ENCODE results near the gene IER2.

The IER2 gene

DNA sequence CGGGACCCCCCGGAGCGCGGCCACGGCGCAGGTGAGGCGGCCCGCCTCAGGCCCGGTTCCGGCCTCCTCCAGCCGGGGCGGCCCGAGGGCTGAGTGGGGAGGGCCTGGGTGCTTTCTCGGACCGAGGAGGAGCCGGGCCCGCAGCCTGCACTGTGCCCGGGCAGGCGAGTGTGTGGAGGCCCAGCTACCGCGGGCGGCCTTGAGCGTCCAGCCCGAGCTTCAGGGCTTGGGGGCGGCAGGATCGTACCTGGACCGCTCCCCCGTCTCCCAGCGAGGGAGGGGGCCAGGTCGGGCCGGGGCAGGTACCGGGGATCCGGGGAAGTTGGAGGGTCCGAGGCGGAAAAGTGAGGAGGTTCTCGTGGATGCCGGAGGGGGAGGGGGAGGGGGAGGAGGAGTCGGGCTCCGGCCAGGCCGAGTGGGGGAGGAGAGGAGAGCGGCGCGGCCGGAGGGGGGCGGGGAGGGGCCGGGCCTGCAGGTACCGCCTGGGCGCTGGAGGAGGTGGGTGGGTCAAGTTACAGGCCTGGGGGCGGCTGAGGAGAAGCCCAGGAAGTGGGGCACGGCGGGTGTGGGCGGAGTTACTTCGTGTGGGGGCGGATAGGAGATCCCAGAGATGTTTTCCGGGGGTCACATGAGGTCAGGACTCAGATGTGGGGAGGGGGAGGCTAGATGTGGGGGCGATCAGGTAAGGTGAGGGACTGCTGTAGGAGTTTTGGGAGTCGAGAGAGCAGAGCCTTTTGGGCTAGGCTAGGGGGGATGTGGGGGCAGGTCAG, 31.6 kb upstream of the IER2 start:
- no peak for DNase-seq (ENCODE audit: low spot score)

DNA sequence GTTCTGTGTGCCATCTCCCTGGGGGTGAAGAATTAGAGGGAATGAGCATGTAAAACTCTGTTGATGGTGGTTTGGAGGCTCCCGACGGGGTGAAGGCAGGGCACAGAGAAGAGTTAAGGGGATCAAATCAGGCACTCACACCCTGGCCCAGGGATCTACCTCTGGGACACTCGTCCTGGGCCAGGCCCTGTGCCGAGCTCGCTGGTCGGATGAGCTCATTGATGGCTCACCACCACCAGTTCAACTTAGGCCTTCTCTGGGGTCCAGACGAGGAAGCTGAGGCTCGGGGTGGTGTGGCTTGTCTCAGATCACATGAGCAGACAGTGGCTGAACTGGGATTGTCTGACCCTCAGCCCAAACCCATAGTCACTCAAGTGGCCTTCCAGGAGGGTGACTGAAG, 30.6 kb upstream of the IER2 start:
- DNase-seq (ENCODE audit: low spot score), result no peak

DNA sequence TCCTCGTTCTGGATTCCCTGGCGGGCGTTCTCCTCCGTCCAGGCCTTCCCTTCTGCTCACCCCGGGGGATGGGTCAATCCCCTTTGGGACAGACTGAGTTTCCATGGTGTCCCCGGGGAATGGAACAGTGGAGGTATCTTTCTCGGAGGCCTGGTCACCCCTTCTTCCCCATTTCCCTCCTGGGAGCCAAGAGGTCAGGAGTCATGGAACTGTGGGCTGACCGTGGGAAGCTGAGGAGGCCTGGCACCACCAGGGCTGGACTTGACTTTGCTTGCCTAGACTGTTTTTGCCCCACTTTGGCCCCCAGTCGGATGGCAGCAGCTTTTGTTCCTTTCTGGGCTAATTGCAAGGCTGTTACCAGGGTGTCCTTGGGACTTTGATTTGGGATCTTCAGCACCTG, 30.2 kb upstream of the IER2 start:
- DNase-seq (ENCODE audit: low spot score), result no peak

DNA sequence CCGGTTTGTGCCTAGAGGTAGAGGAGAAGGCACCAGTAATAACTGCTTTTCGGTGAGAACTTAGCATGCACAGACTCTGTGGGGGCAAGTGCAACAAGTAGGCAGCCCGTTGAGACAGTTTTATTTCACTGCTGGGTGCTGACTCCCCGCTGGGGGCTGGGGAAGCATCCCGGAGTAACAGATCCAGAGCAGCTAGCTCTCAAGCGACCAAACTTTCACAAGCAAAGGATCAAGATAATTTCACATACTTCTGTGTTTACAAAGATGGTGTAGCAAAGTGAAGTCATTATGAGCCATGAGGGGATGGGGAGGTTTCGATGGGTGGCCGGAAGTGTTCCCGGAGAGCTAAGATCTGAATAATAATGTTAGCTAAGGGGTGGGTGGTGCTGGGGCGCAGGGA, 29.4 kb upstream of the IER2 start:
- DNase-seq (ENCODE audit: low spot score), result no peak

DNA sequence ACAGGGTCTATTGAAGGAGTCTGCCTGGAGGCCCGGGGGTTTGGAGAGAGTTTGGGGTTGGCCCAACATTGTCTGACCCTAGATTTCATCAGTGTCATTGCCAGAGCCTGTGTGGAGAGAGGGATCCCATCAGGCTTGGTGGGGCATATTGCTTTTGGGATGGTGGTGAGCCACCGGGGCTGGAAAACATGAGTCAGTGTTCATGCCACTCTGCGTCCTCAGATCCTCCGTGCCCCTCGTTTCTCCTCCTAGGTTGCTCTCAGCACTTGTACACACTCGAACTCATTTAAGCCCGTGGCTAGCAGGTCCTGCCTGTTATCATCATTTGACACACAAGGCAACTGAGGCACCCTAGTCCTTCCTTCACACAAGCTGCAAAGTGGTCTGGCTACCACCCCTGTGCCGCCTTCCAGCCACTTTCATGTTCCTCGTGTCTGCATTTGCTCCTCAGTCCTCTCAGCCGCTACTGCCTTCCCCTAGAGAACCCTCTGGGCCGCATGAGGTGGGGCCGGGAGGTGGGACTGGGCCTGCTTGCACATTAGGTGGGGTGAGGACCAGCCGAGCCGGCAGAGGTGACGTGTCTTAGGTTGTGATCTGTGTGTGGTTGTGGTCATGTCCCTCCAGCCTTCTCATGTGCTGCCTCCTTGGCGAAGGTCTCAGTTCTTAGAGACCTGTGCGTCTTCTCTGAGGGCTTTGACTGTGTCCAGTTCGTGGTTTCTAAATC, 28.5 kb upstream of the IER2 start:
- DNase-seq (ENCODE audit: low spot score), result no peak

DNA sequence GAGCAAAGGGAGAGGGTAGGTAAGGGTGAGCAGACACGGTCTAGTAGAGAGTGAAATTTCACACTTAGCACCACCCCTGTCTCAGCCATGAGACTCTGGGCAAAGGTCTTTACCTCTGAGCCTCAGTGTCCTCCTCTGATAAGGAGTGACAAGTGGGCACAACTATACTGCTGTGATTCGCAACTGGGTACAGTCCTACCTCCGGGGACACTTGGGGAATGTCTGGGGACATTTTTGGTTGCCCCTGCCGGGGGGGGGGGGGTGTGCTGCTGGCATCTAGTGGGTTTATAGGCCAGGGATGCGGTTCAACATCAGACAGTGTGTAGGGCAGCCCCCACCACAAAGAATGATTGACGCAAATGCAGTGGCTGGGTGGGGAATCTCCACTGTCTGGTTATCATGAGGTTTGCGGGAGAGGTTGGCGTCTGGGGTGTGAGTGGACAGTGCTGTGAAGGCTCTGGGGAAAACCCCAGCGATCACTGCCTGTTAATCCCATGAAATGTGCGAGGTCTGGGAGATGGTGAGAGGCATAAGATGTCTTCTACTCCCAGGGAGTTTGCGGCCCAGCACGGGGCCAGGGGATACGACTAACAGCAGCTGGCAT, 27.8 kb upstream of the IER2 start:
- no peak for DNase-seq (ENCODE audit: low spot score)

DNA sequence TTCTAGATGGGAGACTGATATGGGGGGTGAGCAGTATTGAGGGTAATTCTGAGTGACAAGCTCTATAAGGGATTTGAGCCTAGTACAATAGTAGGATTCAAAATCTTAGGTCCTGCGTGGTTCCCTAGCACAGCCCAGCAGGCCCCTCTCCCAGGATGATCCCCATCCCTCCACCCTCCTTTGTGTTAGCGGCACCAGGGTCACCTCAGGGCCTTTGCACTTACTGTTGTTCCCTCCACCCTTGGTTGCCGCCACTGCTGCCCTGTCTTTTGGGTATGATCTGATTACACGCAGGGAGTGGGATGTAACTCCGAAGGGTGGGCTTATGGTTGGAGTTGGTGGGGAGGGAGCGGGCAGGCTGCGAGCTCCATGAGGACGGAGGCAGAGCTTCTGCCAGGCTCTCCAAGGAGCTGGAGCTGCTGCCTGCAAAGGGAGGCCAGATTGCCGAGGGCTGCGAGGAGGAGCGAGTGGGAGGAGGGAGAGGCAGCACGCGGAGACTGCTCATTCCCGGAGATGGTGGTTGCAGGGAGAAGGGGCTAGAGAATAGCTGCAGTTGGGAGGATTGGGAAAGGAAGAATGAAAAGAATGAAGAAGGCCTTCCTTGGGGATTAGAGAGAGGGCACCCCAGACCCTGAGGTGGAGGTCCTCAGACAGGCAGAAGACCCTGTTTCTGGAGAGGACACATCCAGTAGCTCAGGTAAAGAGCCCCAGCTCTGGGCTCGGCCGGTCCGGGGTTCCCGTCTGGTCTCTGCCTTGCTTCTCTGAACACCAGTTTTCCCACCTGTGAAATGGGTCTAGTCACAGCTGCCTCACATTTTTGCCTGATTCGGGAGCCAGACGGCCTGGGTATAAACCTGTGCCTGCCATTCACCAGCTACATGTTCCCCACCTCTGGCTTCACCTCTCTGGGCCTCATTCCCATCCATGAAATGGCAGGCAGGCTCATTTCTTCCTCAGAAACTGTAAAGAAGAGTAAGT, 26.9 kb upstream of the IER2 start:
- DNase-seq (ENCODE audit: low spot score), result no peak

DNA sequence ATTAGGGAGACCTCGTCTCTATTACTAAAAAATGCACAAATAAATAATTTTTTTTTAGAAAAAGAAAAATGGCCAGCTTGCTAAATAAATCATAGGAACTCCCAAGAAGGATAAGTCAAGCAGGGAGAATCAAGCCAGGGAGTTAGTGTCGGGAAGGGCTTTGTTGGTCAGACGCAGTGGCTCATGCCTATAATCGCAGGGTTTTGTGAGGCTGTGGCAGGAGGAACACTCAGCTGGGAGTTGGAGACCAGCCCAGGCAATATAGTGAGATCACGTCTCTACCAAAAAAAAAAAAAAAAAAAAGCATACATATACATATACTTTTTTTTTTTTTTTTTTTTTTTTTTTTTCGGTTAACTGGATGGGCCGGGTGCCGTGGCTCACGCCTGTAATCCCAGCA, 23.2 kb upstream of the IER2 start:
- no peak for DNase-seq (ENCODE audit: low spot score)

DNA sequence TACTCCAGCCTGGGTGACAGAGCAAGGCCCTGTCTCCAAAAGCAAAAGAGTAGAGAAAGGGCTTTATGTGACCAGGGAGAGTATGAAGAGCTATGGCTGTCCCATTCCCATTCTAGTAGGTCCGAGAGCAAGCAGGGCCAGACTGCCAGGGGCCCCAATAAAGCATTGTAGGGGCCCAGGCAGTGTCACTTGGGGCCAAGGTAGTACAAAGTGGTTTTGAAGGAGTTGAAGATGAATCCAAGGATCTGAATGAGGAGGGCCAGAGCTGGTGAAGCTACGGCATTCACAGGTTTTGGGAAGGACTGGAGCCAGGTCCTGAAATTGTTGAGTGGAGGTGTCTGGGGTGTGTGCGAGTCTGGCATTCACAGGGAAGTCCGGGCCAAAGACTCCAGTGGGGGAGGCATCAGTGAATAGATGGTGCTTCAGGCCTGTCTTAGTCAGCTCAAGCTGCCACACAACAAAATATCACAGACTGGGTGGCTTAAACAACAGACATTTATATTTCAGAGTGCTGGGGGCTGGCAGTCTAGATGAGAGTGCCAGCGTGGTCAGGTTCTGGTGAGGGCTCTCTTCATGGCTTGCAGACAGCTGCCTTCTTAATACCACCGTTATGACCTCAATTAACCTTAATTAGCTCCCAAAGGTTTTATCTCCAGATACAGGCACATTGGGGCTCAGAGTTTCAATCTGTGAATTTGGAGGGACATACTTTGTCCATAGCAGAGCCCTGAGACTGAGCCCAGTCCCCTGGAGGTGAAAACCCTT, 22.2 kb upstream of the IER2 start:
- no peak for DNase-seq (ENCODE audit: low spot score)

DNA sequence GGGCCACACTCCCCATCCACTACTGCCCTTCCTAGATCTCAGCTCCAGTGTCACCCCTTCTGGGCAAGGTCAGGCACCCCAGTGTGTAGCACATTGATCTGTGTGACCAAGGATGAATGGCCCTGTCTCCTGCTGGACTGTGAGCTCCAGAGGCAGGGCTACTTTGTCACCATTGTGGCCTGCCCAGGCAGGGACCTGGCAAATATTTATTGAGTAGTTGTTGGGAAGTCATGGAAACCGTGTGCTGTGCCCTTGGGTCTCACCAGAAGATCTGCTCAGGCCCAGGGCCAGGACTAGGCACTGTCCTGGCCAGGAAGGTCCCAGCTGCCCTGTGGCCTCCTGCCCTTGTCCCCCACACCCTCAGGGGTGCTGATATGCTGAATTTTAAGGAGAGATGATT, 21.6 kb upstream of the IER2 start:
- DNase-seq (ENCODE audit: low spot score), result no peak

DNA sequence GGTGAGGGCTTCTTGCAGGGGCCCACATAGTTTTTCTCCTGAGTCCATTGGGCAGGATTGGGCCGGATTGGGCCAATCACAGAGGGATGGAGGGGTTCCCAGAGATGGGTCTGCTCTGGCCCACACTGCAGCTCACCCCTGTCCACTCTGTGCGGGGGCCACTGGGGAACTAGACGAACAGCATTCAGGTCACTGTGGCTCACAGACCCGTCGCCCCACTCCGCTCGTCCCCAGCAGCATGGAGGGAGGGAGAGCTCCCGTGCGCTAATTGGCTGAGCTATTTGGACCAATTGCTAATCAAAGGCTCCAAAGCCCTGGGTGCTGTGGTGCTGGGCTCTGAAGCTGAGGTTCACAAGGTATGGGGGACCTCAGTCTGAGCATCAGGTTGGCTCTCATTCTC, 20.8 kb upstream of the IER2 start:
- no peak for DNase-seq (ENCODE audit: low spot score)

DNA sequence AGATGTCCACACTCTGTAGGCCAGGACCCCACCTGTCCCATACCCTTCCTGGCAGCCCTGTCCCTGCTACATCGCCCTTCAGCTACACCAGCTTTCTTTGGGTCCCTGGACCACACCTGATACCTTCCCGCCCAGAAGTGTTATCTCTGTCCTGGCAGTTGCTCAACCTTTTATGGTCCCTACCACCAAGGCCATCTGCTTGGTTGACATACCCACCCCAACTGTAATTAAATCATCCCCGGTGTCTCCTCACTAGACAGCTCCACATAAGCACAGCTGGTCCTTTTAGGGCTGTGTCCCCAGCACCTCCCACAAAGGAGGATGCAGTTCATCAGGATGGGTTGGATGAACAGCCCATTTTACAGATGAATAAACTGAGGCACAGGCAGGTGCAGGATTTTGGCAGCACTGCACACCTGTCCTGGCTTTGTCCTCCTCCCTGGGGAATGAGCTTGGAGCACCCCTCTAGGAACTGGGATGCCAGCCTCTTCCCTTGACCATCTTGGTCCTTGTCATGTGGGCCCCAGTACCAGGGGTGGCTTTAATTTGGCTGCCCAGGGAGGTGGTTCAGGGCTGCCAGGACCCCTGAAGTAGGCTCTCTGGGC, 19.2 kb upstream of the IER2 start:
- no peak for DNase-seq (ENCODE audit: low spot score)

DNA sequence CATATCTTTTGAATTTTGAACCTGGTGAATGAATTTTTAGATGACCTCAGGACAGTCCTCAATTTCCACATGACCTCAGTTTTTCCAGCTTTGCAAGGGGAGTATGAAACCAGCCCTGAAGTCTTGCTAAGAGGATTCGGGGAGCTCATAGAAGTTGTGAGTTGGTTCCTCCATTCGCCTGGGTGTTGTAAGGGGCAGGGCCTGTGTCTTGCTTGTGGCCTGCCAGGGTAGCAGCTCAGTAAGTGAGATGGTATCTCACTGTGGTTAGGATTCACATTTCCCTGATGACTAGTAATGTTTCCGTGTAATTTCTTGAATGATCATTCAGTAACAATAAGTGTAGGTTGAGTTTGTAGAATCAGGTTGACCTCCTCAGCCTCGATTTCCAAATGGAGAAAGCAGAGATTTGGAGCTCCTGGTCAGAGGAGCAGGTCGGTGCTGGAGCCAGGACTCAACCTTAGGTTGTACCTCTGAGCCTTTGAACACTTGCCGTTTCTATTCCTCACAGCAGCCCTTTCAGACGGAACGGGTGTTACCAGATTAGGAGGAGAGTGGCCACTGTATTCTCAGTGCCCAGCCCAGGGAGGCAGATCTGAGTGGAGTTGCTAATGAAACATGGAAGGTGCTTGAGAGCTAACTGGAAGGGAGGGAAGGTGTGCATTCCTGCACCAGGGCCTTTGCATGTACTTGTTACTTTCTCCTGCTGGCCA, 17.6 kb upstream of the IER2 start:
- peak; percentile 51 for DNase-seq (ENCODE audit: low spot score)

DNA sequence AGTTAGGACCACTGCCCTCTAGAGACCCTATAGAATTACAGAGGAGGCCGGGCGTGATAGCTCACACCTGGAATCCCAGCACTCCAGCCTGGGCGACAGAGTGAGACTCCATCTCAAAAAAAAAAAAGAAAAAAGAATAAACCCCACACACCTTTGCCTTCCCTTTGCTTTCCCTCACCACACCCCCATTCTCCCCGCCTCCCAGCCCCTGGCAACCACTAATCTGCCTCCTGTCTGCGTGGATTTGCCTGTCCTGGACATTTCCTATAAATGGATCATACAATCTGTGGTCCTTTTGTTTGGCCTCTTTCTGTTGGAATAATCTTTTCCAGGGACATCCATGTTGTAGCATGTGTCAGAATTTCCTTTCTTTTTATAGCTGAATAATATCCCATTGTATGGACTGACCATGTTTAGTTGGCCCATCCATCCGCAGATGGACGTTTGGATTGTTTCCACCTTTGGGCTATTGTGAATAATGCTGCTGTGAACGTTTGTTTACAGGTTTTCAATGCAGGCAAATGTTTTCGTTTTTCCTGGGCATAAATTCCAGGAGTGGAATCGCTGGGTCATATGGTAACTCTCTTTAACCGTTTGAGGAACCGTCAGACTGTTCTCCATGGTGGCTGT, 16.9 kb upstream of the IER2 start:
- DNase-seq (ENCODE audit: low spot score), result no peak

DNA sequence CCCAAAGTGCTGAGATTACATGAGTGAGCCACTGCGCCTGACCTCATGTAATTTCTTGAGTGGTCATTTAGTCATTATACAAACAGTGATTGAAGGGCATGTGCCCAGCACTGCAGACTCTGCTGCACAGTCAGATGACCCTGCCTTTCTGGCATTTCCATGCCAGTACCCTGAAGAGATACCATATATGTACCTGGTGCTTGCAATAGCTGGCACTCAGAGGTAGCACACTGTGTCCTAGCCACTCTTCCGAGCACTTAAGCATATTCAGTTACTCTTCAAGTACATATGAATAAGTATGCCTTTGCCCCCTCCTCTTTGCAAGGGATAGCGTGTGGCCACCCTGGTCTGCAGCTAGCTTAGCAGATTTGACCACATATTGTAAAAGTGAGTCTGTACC, 15.6 kb upstream of the IER2 start:
- DNase-seq (ENCODE audit: low spot score), result no peak

DNA sequence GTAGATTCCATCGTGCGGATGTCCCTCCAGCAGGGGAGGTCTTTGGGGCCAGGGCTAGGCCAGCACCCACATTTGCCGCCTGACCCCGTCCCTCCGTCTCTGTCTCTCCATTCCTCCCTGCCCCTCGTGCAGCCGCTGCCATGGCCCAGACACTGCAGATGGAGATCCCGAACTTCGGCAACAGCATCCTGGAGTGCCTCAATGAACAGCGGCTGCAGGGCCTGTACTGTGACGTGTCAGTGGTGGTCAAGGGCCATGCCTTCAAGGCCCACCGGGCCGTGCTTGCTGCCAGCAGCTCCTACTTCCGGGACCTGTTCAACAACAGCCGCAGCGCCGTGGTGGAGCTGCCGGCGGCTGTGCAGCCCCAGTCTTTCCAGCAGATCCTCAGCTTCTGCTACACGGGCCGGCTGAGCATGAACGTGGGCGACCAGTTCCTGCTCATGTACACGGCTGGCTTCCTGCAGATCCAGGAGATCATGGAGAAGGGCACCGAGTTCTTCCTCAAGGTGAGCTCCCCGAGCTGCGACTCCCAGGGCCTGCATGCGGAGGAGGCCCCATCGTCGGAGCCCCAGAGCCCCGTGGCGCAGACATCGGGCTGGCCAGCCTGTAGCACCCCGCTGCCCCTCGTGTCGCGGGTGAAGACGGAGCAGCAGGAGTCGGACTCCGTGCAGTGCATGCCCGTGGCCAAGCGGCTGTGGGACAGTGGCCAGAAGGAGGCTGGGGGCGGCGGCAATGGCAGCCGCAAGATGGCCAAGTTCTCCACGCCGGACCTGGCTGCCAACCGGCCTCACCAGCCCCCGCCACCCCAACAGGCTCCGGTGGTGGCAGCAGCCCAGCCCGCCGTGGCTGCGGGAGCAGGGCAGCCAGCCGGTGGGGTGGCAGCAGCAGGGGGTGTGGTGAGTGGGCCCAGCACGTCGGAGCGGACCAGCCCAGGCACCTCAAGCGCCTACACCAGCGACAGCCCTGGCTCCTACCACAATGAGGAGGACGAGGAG, 14.8 kb upstream of the IER2 start:
- no peak for DNase-seq (ENCODE audit: low spot score)

DNA sequence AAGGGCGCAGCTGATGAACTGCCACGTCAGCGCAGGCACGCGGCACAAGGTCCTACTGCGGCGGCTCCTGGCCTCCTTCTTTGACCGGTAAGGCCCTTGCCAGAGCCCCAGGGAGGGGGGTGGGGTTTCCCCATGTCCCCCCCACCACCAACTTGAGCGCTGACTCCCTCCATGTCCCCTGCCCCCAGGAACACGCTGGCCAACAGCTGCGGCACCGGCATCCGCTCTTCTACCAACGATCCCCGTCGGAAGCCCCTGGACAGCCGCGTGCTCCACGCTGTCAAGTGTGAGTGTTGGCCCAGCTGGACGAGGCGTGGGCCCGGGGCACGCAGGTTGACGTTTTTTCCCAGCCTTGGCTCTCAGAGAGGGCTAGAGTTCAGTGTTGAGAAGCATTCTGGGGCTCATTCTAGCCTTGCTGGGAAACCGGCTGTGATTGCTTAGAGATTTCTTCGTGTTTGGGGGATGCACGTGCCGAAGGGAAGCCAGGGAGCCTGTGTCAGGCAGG, 12.9 kb upstream of the IER2 start:
- DNase-seq (ENCODE audit: low spot score), result no peak

DNA sequence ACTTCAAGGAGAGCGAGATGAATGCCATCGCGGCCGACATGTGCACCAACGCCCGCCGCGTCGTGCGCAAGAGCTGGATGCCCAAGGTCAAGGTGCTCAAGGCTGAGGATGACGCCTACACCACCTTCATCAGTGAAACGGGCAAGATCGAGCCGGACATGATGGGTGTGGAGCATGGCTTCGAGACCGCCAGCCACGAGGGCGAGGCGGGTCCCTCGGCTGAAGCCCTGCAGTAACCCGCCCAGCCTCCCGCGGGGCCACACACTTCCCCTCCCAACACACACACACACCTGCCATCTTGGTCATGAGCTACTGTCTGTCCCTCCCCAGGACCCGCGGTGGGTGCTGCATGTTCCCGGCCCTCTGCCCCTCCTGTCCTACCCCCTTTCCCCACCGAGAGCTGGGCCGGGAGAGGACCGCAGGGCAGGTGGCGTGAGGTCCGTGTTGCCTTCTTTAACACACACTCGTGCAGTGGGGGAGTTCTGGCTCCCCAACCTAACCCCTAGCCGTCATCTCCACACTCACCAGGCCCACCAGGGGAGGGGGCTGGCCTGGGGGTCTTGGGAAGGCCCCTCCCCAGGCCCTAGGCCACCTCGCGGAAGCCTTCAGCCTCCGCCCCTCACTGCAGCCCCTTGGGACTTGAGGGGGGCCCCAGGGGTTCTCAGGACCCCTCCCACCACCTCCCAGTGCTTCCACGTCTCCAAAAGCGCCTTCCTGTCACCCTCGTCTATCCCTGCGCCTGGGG, 11.9 kb upstream of the IER2 start:
- no peak for DNase-seq (ENCODE audit: low spot score)

All from CD4-positive, alpha-beta T cell treated with Interleukin-6 at 100 ng/mL for 8 hours (primary cell).